GM21390 (cell line): ENCODE results near the gene ASPSCR1.

ENCODE experiments used
- ATAC-seq: cut with Tn5 transposase; IDR thresholded peaks from one replicate; pipeline ENCODE4 v1.9.1; 2021; ENCODE audit not compliant: unreplicated experiment

The ASPSCR1 gene

GRCh38 chr17:82022310-82022980 is 45.0 kb downstream of the ASPSCR1 start, which contains the start of gene CENPX:
CENPX (minus strand) TSS chr17:82022878; CDS start chr17:82022861, 17 bp downstream.
- ATAC-seq: no peak

GRCh38 chr17:82022981-82023446 is 45.6 kb downstream of the ASPSCR1 start, which contains the start of gene LRRC45:
LRRC45 (plus strand) TSS chr17:82023305; CDS start chr17:82023644, 339 bp downstream.
- ATAC-seq: peak; percentile 81

GRCh38 chr17:82023447-82024241 is 46.2 kb downstream of the ASPSCR1 start:
- ATAC-seq: peak; percentile 0

GRCh38 chr17:82024859-82025258 is 47.4 kb downstream of the ASPSCR1 start:
- ATAC-seq: no peak

GRCh38 chr17:82025401-82026107 is 48.1 kb downstream of the ASPSCR1 start:
- ATAC-seq: no peak

GRCh38 chr17:82028246-82028645 is 50.8 kb downstream of the ASPSCR1 start:
- no peak for ATAC-seq

GRCh38 chr17:82028966-82029365 is 51.5 kb downstream of the ASPSCR1 start:
- no peak for ATAC-seq

- no peak for ATAC-seq
Observed at GRCh38 chr17:82029391-82029790, 52.0 kb downstream of the ASPSCR1 start.

GRCh38 chr17:82029990-82030469 is 52.6 kb downstream of the ASPSCR1 start:
- ATAC-seq: no peak

GRCh38 chr17:82030470-82031302 is 53.3 kb downstream of the ASPSCR1 start:
- no peak for ATAC-seq

GRCh38 chr17:82031303-82031884 is 54.0 kb downstream of the ASPSCR1 start, which contains the start of gene RAC3:
RAC3 (plus strand) TSS chr17:82031678; CDS start chr17:82031762, 84 bp downstream.
- no peak for ATAC-seq

- no peak for ATAC-seq
Observed at GRCh38 chr17:82031885-82032627, 54.6 kb downstream of the ASPSCR1 start.

- no peak for ATAC-seq
Observed at GRCh38 chr17:82033359-82034085, 56.1 kb downstream of the ASPSCR1 start.

- ATAC-seq: no peak
Observed at GRCh38 chr17:82034371-82035011, 57.1 kb downstream of the ASPSCR1 start.

- no peak for ATAC-seq
Observed at GRCh38 chr17:82035488-82035887, 58.1 kb downstream of the ASPSCR1 start.

- ATAC-seq: no peak
Observed at GRCh38 chr17:82035956-82036633, 58.7 kb downstream of the ASPSCR1 start.

GRCh38 chr17:82036634-82037091 is 59.2 kb downstream of the ASPSCR1 start:
- no peak for ATAC-seq
